ENCODE data around the gene CCL21. TPM values are rescaled to one million over a fixed set of nuclear protein-coding genes. Genes with fewer than 3 reads are reported as not detected.

Gene CCL21
- total and polyA plus RNA-seq, 2 of the 8 experiments (the other 6 are each of a cell fraction or from before 2014, with no cell fraction given) = not detected

DNA sequence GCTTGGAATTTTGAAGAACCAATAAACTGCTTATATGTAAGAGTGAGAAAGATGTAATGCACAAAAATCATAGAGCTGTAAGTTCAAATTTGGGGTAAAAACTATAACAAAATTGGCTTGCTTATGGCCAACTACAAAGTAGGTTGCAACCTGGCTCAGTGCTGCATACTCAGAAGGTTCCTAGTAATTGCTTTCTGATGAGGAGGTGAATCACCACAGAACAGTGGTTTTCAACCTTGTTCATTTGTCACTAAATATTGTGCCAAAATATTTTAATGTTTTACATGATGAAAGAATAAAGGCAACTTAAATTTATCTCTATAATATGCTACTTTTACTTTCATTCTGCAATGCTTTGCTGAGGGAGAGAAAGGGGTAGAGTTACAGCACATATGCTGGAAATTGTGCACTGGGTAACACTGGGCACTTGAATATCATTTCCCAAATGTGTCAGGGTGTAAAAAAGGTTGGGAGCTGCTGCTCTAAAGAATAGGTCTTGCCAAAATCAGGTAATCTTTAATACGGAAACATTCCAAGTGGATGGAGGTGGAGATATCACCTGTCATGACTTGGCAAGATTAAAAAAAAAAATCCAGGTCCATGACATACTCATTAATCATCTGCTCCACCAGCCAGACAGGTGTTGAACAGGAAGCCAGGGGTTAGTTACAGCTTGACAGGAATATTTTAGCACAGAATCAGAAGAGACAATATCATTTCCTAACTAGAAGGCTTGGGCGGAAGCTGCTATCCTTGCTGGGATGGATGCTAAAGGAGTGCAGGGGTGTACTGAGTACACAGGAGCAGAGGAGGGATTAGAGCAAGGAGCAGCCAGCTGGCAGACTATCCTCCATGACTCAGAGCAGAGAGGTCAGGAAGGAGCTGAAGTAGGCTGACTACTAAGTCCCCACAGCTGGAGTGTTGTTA lies 34.6 kb upstream of the CCL21 start (continued):
- TF ChIP-seq, protein P1, sequence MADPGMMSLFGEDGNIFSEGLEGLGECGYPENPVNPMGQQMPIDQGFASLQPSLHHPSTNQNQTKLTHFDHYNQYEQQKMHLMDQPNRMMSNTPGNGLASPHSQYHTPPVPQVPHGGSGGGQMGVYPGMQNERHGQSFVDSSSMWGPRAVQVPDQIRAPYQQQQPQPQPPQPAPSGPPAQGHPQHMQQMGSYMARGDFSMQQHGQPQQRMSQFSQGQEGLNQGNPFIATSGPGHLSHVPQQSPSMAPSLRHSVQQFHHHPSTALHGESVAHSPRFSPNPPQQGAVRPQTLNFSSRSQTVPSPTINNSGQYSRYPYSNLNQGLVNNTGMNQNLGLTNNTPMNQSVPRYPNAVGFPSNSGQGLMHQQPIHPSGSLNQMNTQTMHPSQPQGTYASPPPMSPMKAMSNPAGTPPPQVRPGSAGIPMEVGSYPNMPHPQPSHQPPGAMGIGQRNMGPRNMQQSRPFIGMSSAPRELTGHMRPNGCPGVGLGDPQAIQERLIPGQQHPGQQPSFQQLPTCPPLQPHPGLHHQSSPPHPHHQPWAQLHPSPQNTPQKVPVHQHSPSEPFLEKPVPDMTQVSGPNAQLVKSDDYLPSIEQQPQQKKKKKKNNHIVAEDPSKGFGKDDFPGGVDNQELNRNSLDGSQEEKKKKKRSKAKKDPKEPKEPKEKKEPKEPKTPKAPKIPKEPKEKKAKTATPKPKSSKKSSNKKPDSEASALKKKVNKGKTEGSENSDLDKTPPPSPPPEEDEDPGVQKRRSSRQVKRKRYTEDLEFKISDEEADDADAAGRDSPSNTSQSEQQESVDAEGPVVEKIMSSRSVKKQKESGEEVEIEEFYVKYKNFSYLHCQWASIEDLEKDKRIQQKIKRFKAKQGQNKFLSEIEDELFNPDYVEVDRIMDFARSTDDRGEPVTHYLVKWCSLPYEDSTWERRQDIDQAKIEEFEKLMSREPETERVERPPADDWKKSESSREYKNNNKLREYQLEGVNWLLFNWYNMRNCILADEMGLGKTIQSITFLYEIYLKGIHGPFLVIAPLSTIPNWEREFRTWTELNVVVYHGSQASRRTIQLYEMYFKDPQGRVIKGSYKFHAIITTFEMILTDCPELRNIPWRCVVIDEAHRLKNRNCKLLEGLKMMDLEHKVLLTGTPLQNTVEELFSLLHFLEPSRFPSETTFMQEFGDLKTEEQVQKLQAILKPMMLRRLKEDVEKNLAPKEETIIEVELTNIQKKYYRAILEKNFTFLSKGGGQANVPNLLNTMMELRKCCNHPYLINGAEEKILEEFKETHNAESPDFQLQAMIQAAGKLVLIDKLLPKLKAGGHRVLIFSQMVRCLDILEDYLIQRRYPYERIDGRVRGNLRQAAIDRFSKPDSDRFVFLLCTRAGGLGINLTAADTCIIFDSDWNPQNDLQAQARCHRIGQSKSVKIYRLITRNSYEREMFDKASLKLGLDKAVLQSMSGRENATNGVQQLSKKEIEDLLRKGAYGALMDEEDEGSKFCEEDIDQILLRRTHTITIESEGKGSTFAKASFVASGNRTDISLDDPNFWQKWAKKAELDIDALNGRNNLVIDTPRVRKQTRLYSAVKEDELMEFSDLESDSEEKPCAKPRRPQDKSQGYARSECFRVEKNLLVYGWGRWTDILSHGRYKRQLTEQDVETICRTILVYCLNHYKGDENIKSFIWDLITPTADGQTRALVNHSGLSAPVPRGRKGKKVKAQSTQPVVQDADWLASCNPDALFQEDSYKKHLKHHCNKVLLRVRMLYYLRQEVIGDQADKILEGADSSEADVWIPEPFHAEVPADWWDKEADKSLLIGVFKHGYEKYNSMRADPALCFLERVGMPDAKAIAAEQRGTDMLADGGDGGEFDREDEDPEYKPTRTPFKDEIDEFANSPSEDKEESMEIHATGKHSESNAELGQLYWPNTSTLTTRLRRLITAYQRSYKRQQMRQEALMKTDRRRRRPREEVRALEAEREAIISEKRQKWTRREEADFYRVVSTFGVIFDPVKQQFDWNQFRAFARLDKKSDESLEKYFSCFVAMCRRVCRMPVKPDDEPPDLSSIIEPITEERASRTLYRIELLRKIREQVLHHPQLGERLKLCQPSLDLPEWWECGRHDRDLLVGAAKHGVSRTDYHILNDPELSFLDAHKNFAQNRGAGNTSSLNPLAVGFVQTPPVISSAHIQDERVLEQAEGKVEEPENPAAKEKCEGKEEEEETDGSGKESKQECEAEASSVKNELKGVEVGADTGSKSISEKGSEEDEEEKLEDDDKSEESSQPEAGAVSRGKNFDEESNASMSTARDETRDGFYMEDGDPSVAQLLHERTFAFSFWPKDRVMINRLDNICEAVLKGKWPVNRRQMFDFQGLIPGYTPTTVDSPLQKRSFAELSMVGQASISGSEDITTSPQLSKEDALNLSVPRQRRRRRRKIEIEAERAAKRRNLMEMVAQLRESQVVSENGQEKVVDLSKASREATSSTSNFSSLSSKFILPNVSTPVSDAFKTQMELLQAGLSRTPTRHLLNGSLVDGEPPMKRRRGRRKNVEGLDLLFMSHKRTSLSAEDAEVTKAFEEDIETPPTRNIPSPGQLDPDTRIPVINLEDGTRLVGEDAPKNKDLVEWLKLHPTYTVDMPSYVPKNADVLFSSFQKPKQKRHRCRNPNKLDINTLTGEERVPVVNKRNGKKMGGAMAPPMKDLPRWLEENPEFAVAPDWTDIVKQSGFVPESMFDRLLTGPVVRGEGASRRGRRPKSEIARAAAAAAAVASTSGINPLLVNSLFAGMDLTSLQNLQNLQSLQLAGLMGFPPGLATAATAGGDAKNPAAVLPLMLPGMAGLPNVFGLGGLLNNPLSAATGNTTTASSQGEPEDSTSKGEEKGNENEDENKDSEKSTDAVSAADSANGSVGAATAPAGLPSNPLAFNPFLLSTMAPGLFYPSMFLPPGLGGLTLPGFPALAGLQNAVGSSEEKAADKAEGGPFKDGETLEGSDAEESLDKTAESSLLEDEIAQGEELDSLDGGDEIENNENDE (IDR thresholded peaks at IDR 0.05; ENCODE audit: insufficient replicate concordance, low read length) = no peak
- TF ChIP-seq SIX5 (IDR thresholded peaks at IDR 0.05; ENCODE audit: low read depth, low read length) = no peak
- TF ChIP-seq CREB1 (IDR thresholded peaks at IDR 0.05) = no peak
- no peak for TF ChIP-seq RXRA (IDR thresholded peaks at IDR 0.05; ENCODE audit: insufficient read depth, low read depth, low read length)
- TF ChIP-seq EP300 (IDR thresholded peaks at IDR 0.05; ENCODE audit: borderline replicate concordance in 1 of 2, low read depth in 2 of 2, low read length in 2 of 2) = no peak
- TF ChIP-seq CHD2 (IDR thresholded peaks at IDR 0.05; ENCODE audit: low read length) = no peak
- no peak for TF ChIP-seq GABPA (IDR thresholded peaks at IDR 0.05; ENCODE audit: borderline replicate concordance, insufficient read depth, low read length)
- TF ChIP-seq HDAC6 (IDR thresholded peaks at IDR 0.05; ENCODE audit: low read depth, low read length) = no peak

Measured in H1 (cell line).